K562 (cell line): ENCODE results near the gene PPP1R16B.

ENCODE experiments used
- CCNT2 ChIP-seq: IDR thresholded peaks from 2 replicates; pipeline ENCODE4 v1.6.1; 2011; ENCODE audit warnings: borderline replicate concordance, low read depth, mild to moderate bottlenecking, moderate library complexity, mixed read lengths, low read length; ENCODE audit not compliant: insufficient read length; ENCODE audit errors: extremely low read depth
- EP300 ChIP-seq: IDR thresholded peaks from 2 replicates; pipeline ENCODE4 v1.6.1; 2012; ENCODE audit warnings: low read length, improper control_type of control experiment
- EZH2 ChIP-seq: IDR thresholded peaks from 2 replicates; pipeline ENCODE4 v1.6.1; 2012; ENCODE audit warnings: low read depth, mild to moderate bottlenecking, inconsistent platforms, low read length, borderline replicate concordance
- FOXK1 ChIP-seq: sonication (generic); formaldehyde crosslinking; IDR thresholded peaks from 2 replicates; pipeline ENCODE4 v1.8.0; 2022; ENCODE audit warnings: missing genetic modification reagents, mild to moderate bottlenecking, borderline replicate concordance
- HDAC6 ChIP-seq: IDR thresholded peaks from 2 replicates; pipeline ENCODE4 v1.6.1; 2012; ENCODE audit warnings: low read depth, mild to moderate bottlenecking, control low read depth, inconsistent platforms, low read length, moderate library complexity
- PHF20 ChIP-seq: fragments of 450-650 bp; IDR thresholded peaks from 2 replicates; pipeline ENCODE4 v1.6.1; 2018; ENCODE audit not compliant: partially characterized antibody
- SP1 ChIP-seq: sonication (generic); formaldehyde crosslinking; IDR thresholded peaks from 2 replicates; pipeline ENCODE4 v1.8.1; 2022; ENCODE audit warnings: mild to moderate bottlenecking, missing genetic modification reagents
- TEAD4 ChIP-seq, 2 experiments: sonication (generic) in 1 of 2; formaldehyde crosslinking in 1 of 2; IDR thresholded peaks; 2 replicates each; pipeline versions ENCODE4 v1.6.1 to v1.8.0; 2012 to 2022; ENCODE audit warnings: borderline replicate concordance in 1 of 2, inconsistent platforms in 1 of 2, low read length in 1 of 2, mild to moderate bottlenecking in 1 of 2, missing genetic modification reagents in 1 of 2
- USF2 ChIP-seq: sonication (generic); formaldehyde crosslinking; IDR thresholded peaks from 2 replicates; pipeline ENCODE4 v1.5.0; 2020; ENCODE audit warnings: missing genetic modification reagents
- YY1 ChIP-seq, 3 experiments: IDR thresholded peaks; 2 replicates each; pipeline ENCODE4 v1.6.1; 2011; ENCODE audit warnings: low read length in 2 of 3, mild to moderate bottlenecking in 2 of 3, moderate library complexity in 2 of 3, borderline replicate concordance in 1 of 3, control low read depth in 1 of 3, low read depth in 1 of 3; ENCODE audit not compliant: insufficient read depth in 3 of 3, insufficient replicate concordance in 2 of 3, control insufficient read depth in 1 of 3, insufficient read length in 1 of 3; ENCODE audit errors: extremely low read depth in 1 of 3
- ZNF384 ChIP-seq: IDR thresholded peaks from 2 replicates; pipeline ENCODE4 v1.6.1; 2012; ENCODE audit warnings: low read depth, low read length, improper control_type of control experiment
- TF ChIP-seq, protein P1 (sequence below): fragments of 250-450 bp; sonication (Bioruptor Pico); IDR thresholded peaks from 2 replicates; pipeline ENCODE4 v1.5.1; 2021; ENCODE audit warnings: mild to moderate bottlenecking
- TF ChIP-seq, protein P2 (sequence below): fragments of 250-450 bp; sonication (Bioruptor Pico); IDR thresholded peaks from 2 replicates; pipeline ENCODE4 v1.8.0; 2021; ENCODE audit warnings: moderate library complexity, mild to moderate bottlenecking, inconsistent platforms

GRCh38 chr20:38827770-38828281 is 22.3 kb downstream of the PPP1R16B start:
- TF ChIP-seq TEAD4 (IDR thresholded peaks at IDR 0.05; ENCODE audit: low read length) (no peak), TEAD4 (CRISPR knock-in tag; IDR thresholded peaks at IDR 0.05; ENCODE audit: borderline replicate concordance) (no peak), FOXK1 (CRISPR knock-in tag) (no peak), SP1 (CRISPR knock-in tag) (no peak), PHF20 (no peak), YY1 (IDR thresholded peaks at IDR 0.05; ENCODE audit: borderline replicate concordance in 1 of 3, control insufficient read depth in 1 of 3, extremely low read depth in 1 of 3, insufficient read depth in 3 of 3, insufficient read length in 1 of 3, insufficient replicate concordance in 2 of 3, low read depth in 1 of 3, low read length in 2 of 3) (no peak), ZNF384 (no peak), HDAC6 (no peak), USF2 (CRISPR knock-in tag) (no peak), CCNT2 (no peak), EZH2 (no peak), EP300 (no peak)
- TF ChIP-seq, protein P1, sequence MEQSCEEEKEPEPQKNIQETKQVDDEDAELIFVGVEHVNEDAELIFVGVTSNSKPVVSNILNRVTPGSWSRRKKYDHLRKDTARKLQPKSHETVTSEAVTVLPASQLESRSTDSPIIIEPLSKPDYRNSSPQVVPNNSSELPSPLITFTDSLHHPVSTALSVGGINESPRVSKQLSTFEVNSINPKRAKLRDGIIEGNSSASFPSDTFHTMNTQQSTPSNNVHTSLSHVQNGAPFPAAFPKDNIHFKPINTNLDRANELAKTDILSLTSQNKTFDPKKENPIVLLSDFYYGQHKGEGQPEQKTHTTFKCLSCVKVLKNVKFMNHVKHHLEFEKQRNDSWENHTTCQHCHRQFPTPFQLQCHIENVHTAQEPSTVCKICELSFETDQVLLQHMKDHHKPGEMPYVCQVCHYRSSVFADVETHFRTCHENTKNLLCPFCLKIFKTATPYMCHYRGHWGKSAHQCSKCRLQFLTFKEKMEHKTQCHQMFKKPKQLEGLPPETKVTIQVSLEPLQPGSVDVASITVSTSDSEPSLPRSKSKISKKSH (CRISPR knock-in tag) = no peak
- TF ChIP-seq, protein P2, sequence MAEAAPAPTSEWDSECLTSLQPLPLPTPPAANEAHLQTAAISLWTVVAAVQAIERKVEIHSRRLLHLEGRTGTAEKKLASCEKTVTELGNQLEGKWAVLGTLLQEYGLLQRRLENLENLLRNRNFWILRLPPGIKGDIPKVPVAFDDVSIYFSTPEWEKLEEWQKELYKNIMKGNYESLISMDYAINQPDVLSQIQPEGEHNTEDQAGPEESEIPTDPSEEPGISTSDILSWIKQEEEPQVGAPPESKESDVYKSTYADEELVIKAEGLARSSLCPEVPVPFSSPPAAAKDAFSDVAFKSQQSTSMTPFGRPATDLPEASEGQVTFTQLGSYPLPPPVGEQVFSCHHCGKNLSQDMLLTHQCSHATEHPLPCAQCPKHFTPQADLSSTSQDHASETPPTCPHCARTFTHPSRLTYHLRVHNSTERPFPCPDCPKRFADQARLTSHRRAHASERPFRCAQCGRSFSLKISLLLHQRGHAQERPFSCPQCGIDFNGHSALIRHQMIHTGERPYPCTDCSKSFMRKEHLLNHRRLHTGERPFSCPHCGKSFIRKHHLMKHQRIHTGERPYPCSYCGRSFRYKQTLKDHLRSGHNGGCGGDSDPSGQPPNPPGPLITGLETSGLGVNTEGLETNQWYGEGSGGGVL (CRISPR knock-in tag) = no peak
